ENCODE results near the gene HSBP1L1.

Gene HSBP1L1

GRCh38 chr18:79930020-79930642 lies 34.3 kb upstream of the HSBP1L1 start:
- no peak for DNase-seq (ENCODE audit: low spot score)

- DNase-seq (ENCODE audit: low spot score): no peak
These were observed 33.0 kb upstream of the HSBP1L1 start for GRCh38 chr18:79931475-79931874.

- no peak for DNase-seq (ENCODE audit: low spot score)
These were observed 31.5 kb upstream of the HSBP1L1 start for GRCh38 chr18:79932907-79933306.

GRCh38 chr18:79933765-79934164 lies 30.7 kb upstream of the HSBP1L1 start:
- no peak for DNase-seq (ENCODE audit: low spot score)

- no peak for DNase-seq (ENCODE audit: low spot score)
These were observed 29.9 kb upstream of the HSBP1L1 start for GRCh38 chr18:79934311-79935097.

- DNase-seq (ENCODE audit: low spot score): no peak
These were observed 29.4 kb upstream of the HSBP1L1 start for GRCh38 chr18:79935098-79935480.

GRCh38 chr18:79935499-79935898 lies 28.9 kb upstream of the HSBP1L1 start:
- no peak for DNase-seq (ENCODE audit: low spot score)

- no peak for DNase-seq (ENCODE audit: low spot score)
These were observed 28.5 kb upstream of the HSBP1L1 start for GRCh38 chr18:79935925-79936324.

GRCh38 chr18:79936641-79937040 lies 27.8 kb upstream of the HSBP1L1 start:
- no peak for DNase-seq (ENCODE audit: low spot score)

- DNase-seq (ENCODE audit: low spot score): no peak
These were observed 27.2 kb upstream of the HSBP1L1 start for GRCh38 chr18:79937103-79937860.

- DNase-seq (ENCODE audit: low spot score): no peak
These were observed 26.2 kb upstream of the HSBP1L1 start for GRCh38 chr18:79938196-79938595.

- no peak for DNase-seq (ENCODE audit: low spot score)
These were observed 25.3 kb upstream of the HSBP1L1 start for GRCh38 chr18:79939096-79939495.

- DNase-seq (ENCODE audit: low spot score): no peak
These were observed 24.2 kb upstream of the HSBP1L1 start for GRCh38 chr18:79940126-79940813.

- no peak for DNase-seq (ENCODE audit: low spot score)
These were observed 23.5 kb upstream of the HSBP1L1 start for GRCh38 chr18:79940814-79941472.

- no peak for DNase-seq (ENCODE audit: low spot score)
These were observed 22.8 kb upstream of the HSBP1L1 start for GRCh38 chr18:79941473-79942119.

GRCh38 chr18:79942211-79942610 lies 22.2 kb upstream of the HSBP1L1 start:
- no peak for DNase-seq (ENCODE audit: low spot score)

GRCh38 chr18:79942786-79943607 lies 21.4 kb upstream of the HSBP1L1 start:
- DNase-seq (ENCODE audit: low spot score): no peak

GRCh38 chr18:79943608-79944125 lies 20.8 kb upstream of the HSBP1L1 start:
- DNase-seq (ENCODE audit: low spot score): no peak

GRCh38 chr18:79944126-79944731 lies 20.2 kb upstream of the HSBP1L1 start:
- no peak for DNase-seq (ENCODE audit: low spot score)

- no peak for DNase-seq (ENCODE audit: low spot score)
These were observed 19.7 kb upstream of the HSBP1L1 start for GRCh38 chr18:79944746-79945117.

All from globus pallidus (tissue), 1 donor.